Measurements from ENCODE around the gene CCNL1. TPM values are rescaled to one million over a fixed set of nuclear protein-coding genes. Genes with fewer than 3 reads are reported as not detected.

CCNL1 gene
- polyA plus RNA-seq, 1 donor from 2014 or later = 186 TPM

GRCh38 chr3:157110761-157111278 is 49.1 kb downstream of the CCNL1 start:
- H3K9me3 ChIP-seq (ENCODE audit: low read length) = no peaks in the 10 kb centered on the region
- H3K36me3 ChIP-seq (ENCODE audit: insufficient read depth, low read length) = no peaks in the 10 kb centered on the region
- TF ChIP-seq SMC3 (conservative IDR thresholded peaks at IDR 0.05; ENCODE audit: poor library complexity) (no peak), TAF1 (IDR thresholded peaks at IDR 0.05; ENCODE audit: low read depth) (no peak), POLR2AphosphoS5 (IDR thresholded peaks at IDR 0.05) (no peak), MXI1 (conservative IDR thresholded peaks at IDR 0.05; ENCODE audit: poor library complexity, severe bottlenecking) (no peak), EP300 (conservative IDR thresholded peaks at IDR 0.05; ENCODE audit: poor library complexity, severe bottlenecking) (no peak), EZH2 (IDR thresholded peaks at IDR 0.05; ENCODE audit: borderline replicate concordance, insufficient read depth, low read length, poor library complexity, severe bottlenecking) (no peak), RAD21 (conservative IDR thresholded peaks at IDR 0.05) (no peak), CTCF (IDR thresholded peaks at IDR 0.05; ENCODE audit: poor library complexity, severe bottlenecking) (no peak)
- no peaks in the 10 kb centered on the region for H3F3A ChIP-seq (ENCODE audit: insufficient read depth, low read length, poor library complexity, severe bottlenecking)
- H3K9ac ChIP-seq (ENCODE audit: low read length) = no peak overlapping the region
- H3K9me2 ChIP-seq (ENCODE audit: insufficient read depth, low read length) = no peaks in the 10 kb centered on the region
- no peak overlapping the region for H3K4me2 ChIP-seq (ENCODE audit: low read length)
- no peaks in the 10 kb centered on the region for H3K27me3 ChIP-seq (ENCODE audit: insufficient read depth, low read depth, low read length)
- H4K20me1 ChIP-seq (ENCODE audit: insufficient read depth) = no peaks in the 10 kb centered on the region
- no peaks in the 10 kb centered on the region for H3K79me2 ChIP-seq (replicated peaks; ENCODE audit: insufficient read depth, low read length)
- H3K4me3 ChIP-seq (ENCODE audit: low read length) = no peak overlapping the region
- no peak overlapping the region for H2AFZ ChIP-seq (ENCODE audit: low read depth, low read length)
- no peak overlapping the region for H3K27ac ChIP-seq (ENCODE audit: low read length)

GRCh38 chr3:157109267-157110141 is 50.4 kb downstream of the CCNL1 start:
- Histone ChIP-seq H3K4me3 (ENCODE audit: low read length) (no peak overlapping the region), H3K27me3 (ENCODE audit: insufficient read depth, low read depth, low read length) (no peaks in the 10 kb centered on the region), H3K27ac (ENCODE audit: low read length) (no peak overlapping the region), H3K79me2 (replicated peaks; ENCODE audit: insufficient read depth, low read length) (no peaks in the 10 kb centered on the region), H3K4me2 (ENCODE audit: low read length) (no peak overlapping the region), H3K36me3 (ENCODE audit: insufficient read depth, low read length) (no peaks in the 10 kb centered on the region), H4K20me1 (ENCODE audit: insufficient read depth) (no peaks in the 10 kb centered on the region), H3K9me3 (ENCODE audit: low read length) (no peaks in the 10 kb centered on the region), H3K9ac (ENCODE audit: low read length) (no peak overlapping the region), H3F3A (ENCODE audit: insufficient read depth, low read length, poor library complexity, severe bottlenecking) (no peaks in the 10 kb centered on the region), H3K9me2 (ENCODE audit: insufficient read depth, low read length) (no peaks in the 10 kb centered on the region), H2AFZ (ENCODE audit: low read depth, low read length) (no peak overlapping the region)
- TF ChIP-seq EZH2 (IDR thresholded peaks at IDR 0.05; ENCODE audit: borderline replicate concordance, insufficient read depth, low read length, poor library complexity, severe bottlenecking) = no peak
- no peak for TF ChIP-seq SMC3 (conservative IDR thresholded peaks at IDR 0.05; ENCODE audit: poor library complexity)
- no peak for TF ChIP-seq REST (IDR thresholded peaks at IDR 0.05; ENCODE audit: borderline replicate concordance)
- no peak for TF ChIP-seq MXI1 (conservative IDR thresholded peaks at IDR 0.05; ENCODE audit: poor library complexity, severe bottlenecking)
- no peak for TF ChIP-seq TAF1 (IDR thresholded peaks at IDR 0.05; ENCODE audit: low read depth)
- TF ChIP-seq RAD21 (conservative IDR thresholded peaks at IDR 0.05) = no peak
- no peak for TF ChIP-seq POLR2AphosphoS5 (IDR thresholded peaks at IDR 0.05)
- TF ChIP-seq CTCF (IDR thresholded peaks at IDR 0.05; ENCODE audit: poor library complexity, severe bottlenecking) = no peak
- TF ChIP-seq EP300 (conservative IDR thresholded peaks at IDR 0.05; ENCODE audit: poor library complexity, severe bottlenecking) = no peak
